Lung (tissue), 12 donors: ENCODE results near the gene SMYD1. TPM values are rescaled to one million over a fixed set of nuclear protein-coding genes. Genes with fewer than 3 reads are reported as not detected.

Experiments
- ATAC-seq: fragments of 200-7000 bp; cut with Tn5 transposase; one replicate; pipeline ENCODE4 v1.9.1; 2020; ENCODE audit warnings: moderate number of reproducible peaks; ENCODE audit not compliant: insufficient read depth, low FRiP score
- DNase-seq, 3 donors: peaks; one replicate each; pipeline ENCODE4 v3.0.0-alpha.2; 2013 to 2017
- H3K27ac ChIP-seq, 2 donors: one replicate each; pipeline ENCODE4 v1.5.1; 2013; ENCODE audit warnings: mild to moderate bottlenecking in 2 of 2, moderate library complexity in 2 of 2, control low read depth in 1 of 2, inconsistent platforms in 1 of 2, low read depth in 1 of 2, low read length in 1 of 2
- H3K27me3 ChIP-seq, 3 donors: one replicate each; pipeline ENCODE4 v1.5.1; 2013; ENCODE audit warnings: low read length in 2 of 3; ENCODE audit not compliant: control insufficient read depth in 3 of 3, insufficient read depth in 3 of 3
- H3K36me3 ChIP-seq, 4 donors: one replicate each; pipeline ENCODE4 v1.5.1; 2013; ENCODE audit warnings: low read length in 4 of 4, mild to moderate bottlenecking in 1 of 4, moderate library complexity in 1 of 4; ENCODE audit not compliant: control insufficient read depth in 4 of 4, insufficient read depth in 4 of 4
- H3K4me1 ChIP-seq, 5 donors: one replicate each; pipeline ENCODE4 v1.5.1; 2013; ENCODE audit warnings: low read length in 5 of 5, mild to moderate bottlenecking in 2 of 5, moderate library complexity in 1 of 5; ENCODE audit not compliant: control insufficient read depth in 5 of 5, insufficient read depth in 5 of 5
- H3K4me3 ChIP-seq: one replicate; pipeline ENCODE4 v1.5.1; 2013; ENCODE audit warnings: mild to moderate bottlenecking, control low read depth, moderate library complexity
- H3K9ac ChIP-seq, 2 donors: one replicate each; pipeline ENCODE4 v1.5.1; 2013; ENCODE audit warnings: low read length in 2 of 2, control low read depth in 1 of 2; ENCODE audit not compliant: insufficient read depth in 1 of 2
- H3K9me3 ChIP-seq, 4 donors: one replicate each; pipeline ENCODE4 v1.5.1; 2013; ENCODE audit warnings: low read length in 3 of 4, mild to moderate bottlenecking in 1 of 4, moderate library complexity in 1 of 4; ENCODE audit not compliant: control insufficient read depth in 4 of 4, insufficient read depth in 3 of 4
- CTCF ChIP-seq: IDR thresholded peaks from 2 replicates; pipeline ENCODE4 v1.5.1; 2012; ENCODE audit warnings: mild to moderate bottlenecking; ENCODE audit errors: control extremely low read depth, extremely low read depth
- WGBS, 2 donors: extraction: QIAGEN DNeasy Blood & Tissue Kit; methylation state at CpG; one replicate each; pipeline ENCODE4 v1.1.7; 2013; 5-methylcytosine and 5-hydroxymethylcytosine counted together
- polyA plus RNA-seq, 2 donors: library from polyadenylated mRNA; stranded (reverse); fragments of 200-250 nt; gene quantifications; one replicate each; pipeline ENCODE4 v1.2.1, GENCODE V29; 2013
- total RNA-seq, 2 donors: library from RNA; depleted of rRNA in 1 of 2; stranded (reverse); fragments of >200 nt in 1 of 2; gene quantifications; one replicate each; pipeline ENCODE4 v1.2.1, GENCODE V29; 2014 to 2021
- donor health status: control.
- donor health status: control.
- donor health status: Bipolar disorder and iron deficiency.
- donor health status: healthy.
- donor health status: DM: yes; HTN: yes; CAD: no.

SMYD1 gene
- total and polyA plus RNA-seq, 4 donors = 0.20 TPM; not detected in 3

- no peaks in the 10 kb centered on the region for H3K36me3 ChIP-seq
- no peak overlapping the region for H3K4me3 ChIP-seq
- no peak overlapping the region for H3K9ac ChIP-seq
- no peak overlapping the region for H3K27ac ChIP-seq
- H3K9me3 ChIP-seq = no peaks in the 10 kb centered on the region
- ATAC-seq = no peak
- no peaks in the 10 kb centered on the region for H3K27me3 ChIP-seq
- DNase-seq = no peak
- WGBS, 2 donors = 49 to 53% methylated on average over 4 of the region's 4 CpGs
- no peak for TF ChIP-seq CTCF
- H3K4me1 ChIP-seq = peaks cover 4 to 28% (median 13%) of the 10 kb centered on the region in 5 donors
These were observed 10.2 kb upstream of the SMYD1 start for GRCh38 chr2:88057437-88057844.

GRCh38 chr2:88058191-88058590 lies 9.4 kb upstream of the SMYD1 start:
- ATAC-seq = no peak
- DNase-seq = no peak

GRCh38 chr2:88059979-88060906 lies 7.4 kb upstream of the SMYD1 start:
- Histone ChIP-seq H3K9ac (no peak overlapping the region), H3K4me3 (no peak overlapping the region), H3K36me3 (no peaks in the 10 kb centered on the region), H3K27me3 (no peaks in the 10 kb centered on the region), H3K9me3 (no peaks in the 10 kb centered on the region), H3K27ac (no peak overlapping the region), H3K4me1 (peaks cover 0 to 7% (median 0%) of the 10 kb centered on the region in 5 donors)
- peak; percentile 34 for TF ChIP-seq CTCF
- peak in 2 of 3 donors; percentile 21 to 38 for DNase-seq
- WGBS, 2 donors = 49 to 53% methylated on average over 5 of the region's 5 CpGs
- peak; percentile 28 for ATAC-seq

More at GRCh38 chr2:88058191-88058590, 9.4 kb upstream of the SMYD1 start:
- Histone ChIP-seq H3K4me3 (no peak overlapping the region), H3K4me1 (peaks cover 4 to 23% (median 11%) of the 10 kb centered on the region in 5 donors), H3K36me3 (no peaks in the 10 kb centered on the region), H3K27ac (no peak overlapping the region), H3K9me3 (no peaks in the 10 kb centered on the region), H3K27me3 (no peaks in the 10 kb centered on the region), H3K9ac (no peak overlapping the region)
- no peak for TF ChIP-seq CTCF
- 93 to 95% methylated on average over 5 of the region's 5 CpGs for WGBS, 2 donors
